ENCODE measurements around the gene ZNF407. TPM values are rescaled to one million over a fixed set of nuclear protein-coding genes. Genes with fewer than 3 reads are reported as not detected.

ZNF407 gene
- total and polyA plus RNA-seq, 4 donors = 1.3 to 21.1 (median 9.5) TPM

DNA sequence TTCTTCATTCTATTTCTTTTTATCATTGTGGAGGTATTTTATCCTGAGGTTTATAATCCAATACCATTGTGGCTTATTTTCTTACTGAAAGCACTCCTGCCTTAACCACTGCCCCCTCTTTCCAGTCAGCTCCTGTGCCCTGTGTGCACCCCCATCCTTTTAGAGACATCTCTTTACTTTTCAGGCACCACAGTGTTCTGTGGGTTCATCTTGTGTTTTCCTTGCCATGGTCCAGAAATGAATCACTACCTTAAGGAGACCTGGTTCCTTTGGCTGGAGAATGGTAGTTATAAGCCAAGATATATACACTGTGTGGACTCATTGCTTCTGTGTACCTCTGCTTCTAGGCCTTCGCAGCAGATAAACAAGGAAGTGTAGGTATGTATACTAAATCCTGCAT is 332.9 kb downstream of the ZNF407 start:
- ATAC-seq (ENCODE audit: low FRiP score) = no peak
- no peak for DNase-seq
- H3K27me3 ChIP-seq (ENCODE audit: control insufficient read depth in 1 of 2, insufficient read depth in 2 of 2, low read length in 1 of 2) = no peaks in the 10 kb centered on the region
- no peaks in the 10 kb centered on the region for H3K4me1 ChIP-seq (ENCODE audit: control insufficient read depth in 1 of 2, insufficient read depth in 2 of 2, low read length in 2 of 2)
- no peak overlapping the region for H3K27ac ChIP-seq (ENCODE audit: low read depth in 1 of 2, low read length in 2 of 2)
- no peak overlapping the region for H3K4me3 ChIP-seq (ENCODE audit: low read length in 2 of 2)
- intact Hi-C loops (cut with DNase I) = no loop called here
- 33 to 40% methylated on average over 1 of the region's 1 CpG for WGBS, 2 donors
- peaks cover 0 to 1% of the 10 kb centered on the region in 2 donors for H3K36me3 ChIP-seq (ENCODE audit: control insufficient read depth in 1 of 2, insufficient read depth in 2 of 2, low read length in 1 of 2)
- no peaks in the 10 kb centered on the region for H3K9me3 ChIP-seq (ENCODE audit: control insufficient read depth, low read length)

- 88 to 93% methylated on average over 4 of the region's 4 CpGs for WGBS, 2 donors
- H3K27ac ChIP-seq (ENCODE audit: low read depth in 1 of 2, low read length in 2 of 2) = no peak overlapping the region
- no peak overlapping the region for H3K4me3 ChIP-seq (ENCODE audit: low read length in 2 of 2)
- no peaks in the 10 kb centered on the region for H3K27me3 ChIP-seq (ENCODE audit: control insufficient read depth in 1 of 2, insufficient read depth in 2 of 2, low read length in 1 of 2)
- DNase-seq = no peak
- intact Hi-C loops (cut with DNase I) = no loop called here
- no peaks in the 10 kb centered on the region for H3K9me3 ChIP-seq (ENCODE audit: control insufficient read depth, low read length)
- peaks cover 0 to 1% of the 10 kb centered on the region in 2 donors for H3K36me3 ChIP-seq (ENCODE audit: control insufficient read depth in 1 of 2, insufficient read depth in 2 of 2, low read length in 1 of 2)
- H3K4me1 ChIP-seq (ENCODE audit: control insufficient read depth in 1 of 2, insufficient read depth in 2 of 2, low read length in 2 of 2) = no peaks in the 10 kb centered on the region
- no peak for ATAC-seq (ENCODE audit: low FRiP score)
Observed at GRCh38 chr18:74933930-74934329, 336.3 kb downstream of the ZNF407 start.

DNA sequence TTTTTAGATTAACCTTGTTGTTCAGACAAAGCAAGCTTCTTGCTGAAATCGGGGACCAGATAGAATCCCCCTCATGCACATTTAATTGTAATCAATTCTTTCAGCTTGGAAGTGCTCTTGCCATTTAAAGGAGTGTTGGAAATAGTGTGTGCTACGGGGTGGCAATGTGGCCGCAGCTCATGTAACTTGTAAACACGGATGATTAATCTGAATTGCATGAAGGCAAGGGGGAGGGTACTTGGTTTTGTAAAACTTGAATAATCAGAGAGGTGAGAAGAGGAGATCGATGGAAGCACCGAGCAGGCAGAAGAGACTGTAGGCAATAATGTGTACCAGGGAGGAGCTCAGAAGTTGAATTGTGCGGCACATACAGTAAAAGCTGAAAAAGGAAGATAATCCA is 337.8 kb downstream of the ZNF407 start:
- Histone ChIP-seq H3K4me1 (ENCODE audit: control insufficient read depth in 1 of 2, insufficient read depth in 2 of 2, low read length in 2 of 2) (no peaks in the 10 kb centered on the region), H3K9me3 (ENCODE audit: control insufficient read depth, low read length) (no peaks in the 10 kb centered on the region), H3K4me3 (ENCODE audit: low read length in 2 of 2) (no peak overlapping the region), H3K36me3 (ENCODE audit: control insufficient read depth in 1 of 2, insufficient read depth in 2 of 2, low read length in 1 of 2) (peaks cover 0 to 1% of the 10 kb centered on the region in 2 donors), H3K27me3 (ENCODE audit: control insufficient read depth in 1 of 2, insufficient read depth in 2 of 2, low read length in 1 of 2) (no peaks in the 10 kb centered on the region), H3K27ac (ENCODE audit: low read depth in 1 of 2, low read length in 2 of 2) (no peak overlapping the region)
- no peak for DNase-seq
- WGBS, 2 donors = 89 to 91% methylated on average over 7 of the region's 7 CpGs
- intact Hi-C loops (cut with DNase I) = no loop called here
- no peak for ATAC-seq (ENCODE audit: low FRiP score)

DNA sequence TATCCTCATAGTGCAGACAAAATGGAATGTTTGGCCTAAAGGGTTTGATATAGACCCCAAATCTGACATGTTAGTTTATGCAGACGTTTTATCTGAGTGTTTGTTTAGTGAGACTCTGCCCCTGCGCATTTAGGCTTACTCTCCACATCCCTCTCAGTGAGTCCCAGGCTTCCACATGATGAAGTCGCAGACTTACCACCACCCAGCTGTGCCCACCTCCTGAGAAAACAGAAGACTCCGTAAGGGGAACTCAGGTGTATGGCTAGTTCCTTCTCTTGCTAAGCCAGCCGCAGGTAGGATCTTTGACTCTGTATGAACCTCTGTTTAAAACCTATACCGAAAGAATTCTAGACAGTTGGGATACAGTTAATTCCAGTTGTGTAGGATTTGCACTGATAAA is 338.7 kb downstream of the ZNF407 start:
- Histone ChIP-seq H3K27ac (ENCODE audit: low read depth in 1 of 2, low read length in 2 of 2) (no peak overlapping the region), H3K9me3 (ENCODE audit: control insufficient read depth, low read length) (no peaks in the 10 kb centered on the region), H3K36me3 (ENCODE audit: control insufficient read depth in 1 of 2, insufficient read depth in 2 of 2, low read length in 1 of 2) (peaks cover 0 to 1% of the 10 kb centered on the region in 2 donors), H3K4me3 (ENCODE audit: low read length in 2 of 2) (no peak overlapping the region), H3K4me1 (ENCODE audit: control insufficient read depth in 1 of 2, insufficient read depth in 2 of 2, low read length in 2 of 2) (no peaks in the 10 kb centered on the region), H3K27me3 (ENCODE audit: control insufficient read depth in 1 of 2, insufficient read depth in 2 of 2, low read length in 1 of 2) (no peaks in the 10 kb centered on the region)
- 85 to 90% methylated on average over 6 of the region's 6 CpGs for WGBS, 2 donors
- DNase-seq (no peak), ATAC-seq (ENCODE audit: low FRiP score) (no peak)
- intact Hi-C loops (cut with DNase I) = no loop called here

GRCh38 chr18:74937291-74937690 is 339.6 kb downstream of the ZNF407 start:
- Histone ChIP-seq H3K27me3 (ENCODE audit: control insufficient read depth in 1 of 2, insufficient read depth in 2 of 2, low read length in 1 of 2) (no peaks in the 10 kb centered on the region), H3K4me3 (ENCODE audit: low read length in 2 of 2) (no peak overlapping the region), H3K36me3 (ENCODE audit: control insufficient read depth in 1 of 2, insufficient read depth in 2 of 2, low read length in 1 of 2) (peaks cover 0 to 1% of the 10 kb centered on the region in 2 donors), H3K4me1 (ENCODE audit: control insufficient read depth in 1 of 2, insufficient read depth in 2 of 2, low read length in 2 of 2) (no peaks in the 10 kb centered on the region), H3K9me3 (ENCODE audit: control insufficient read depth, low read length) (no peaks in the 10 kb centered on the region), H3K27ac (ENCODE audit: low read depth in 1 of 2, low read length in 2 of 2) (no peak overlapping the region)
- intact Hi-C loops (cut with DNase I) = no loop called here
- ATAC-seq (ENCODE audit: low FRiP score) (no peak), DNase-seq (no peak)
- whole genome bisulfite sequencing, 2 donors = 97% methylated on average over 1 of the region's 1 CpG

- 92 to 97% methylated on average over 5 of the region's 5 CpGs for WGBS, 2 donors
- ATAC-seq (ENCODE audit: low FRiP score) (no peak), DNase-seq (no peak)
- intact Hi-C loops (cut with DNase I) = no loop called here
- no peaks in the 10 kb centered on the region for H3K36me3 ChIP-seq (ENCODE audit: control insufficient read depth in 1 of 2, insufficient read depth in 2 of 2, low read length in 1 of 2)
- no peaks in the 10 kb centered on the region for H3K27me3 ChIP-seq (ENCODE audit: control insufficient read depth in 1 of 2, insufficient read depth in 2 of 2, low read length in 1 of 2)
- H3K27ac ChIP-seq (ENCODE audit: low read depth in 1 of 2, low read length in 2 of 2) = no peak overlapping the region
- H3K4me3 ChIP-seq (ENCODE audit: low read length in 2 of 2) = no peak overlapping the region
- H3K9me3 ChIP-seq (ENCODE audit: control insufficient read depth, low read length) = no peaks in the 10 kb centered on the region
- no peaks in the 10 kb centered on the region for H3K4me1 ChIP-seq (ENCODE audit: control insufficient read depth in 1 of 2, insufficient read depth in 2 of 2, low read length in 2 of 2)
Observed at GRCh38 chr18:74940856-74941255, 343.2 kb downstream of the ZNF407 start.

DNA sequence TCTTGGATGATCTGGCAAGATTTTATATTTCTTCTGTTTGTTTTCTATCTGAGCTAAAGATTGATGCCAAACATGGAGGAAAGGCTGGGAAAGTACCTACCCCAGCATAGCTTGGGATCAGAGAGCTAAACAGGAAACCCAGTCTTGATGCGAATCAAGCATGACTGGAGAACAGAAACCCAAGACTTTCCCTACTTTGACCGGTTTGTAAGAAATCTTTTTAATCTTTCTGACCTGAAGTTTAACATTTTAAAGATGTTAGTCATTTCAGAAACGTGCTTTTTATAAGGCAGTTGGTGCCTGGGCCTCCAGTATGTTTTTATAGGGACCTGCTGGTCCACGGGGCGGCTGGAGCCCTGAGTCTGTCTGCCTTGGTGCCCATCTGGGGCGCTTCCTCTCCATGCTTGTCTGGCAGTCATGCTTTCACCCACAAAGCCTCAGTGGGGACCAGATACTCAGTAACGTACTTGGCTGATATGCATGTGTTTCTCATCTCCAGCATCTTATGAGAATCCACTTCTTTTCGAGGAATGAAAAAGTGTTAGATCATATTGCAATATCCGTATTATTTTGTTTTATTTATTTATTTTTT is 344.7 kb downstream of the ZNF407 start:
- H3K4me1 ChIP-seq (ENCODE audit: control insufficient read depth in 1 of 2, insufficient read depth in 2 of 2, low read length in 2 of 2) = no peaks in the 10 kb centered on the region
- WGBS, 2 donors = 72 to 77% methylated on average over 9 of the region's 9 CpGs
- H3K36me3 ChIP-seq (ENCODE audit: control insufficient read depth in 1 of 2, insufficient read depth in 2 of 2, low read length in 1 of 2) = no peaks in the 10 kb centered on the region
- H3K9me3 ChIP-seq (ENCODE audit: control insufficient read depth, low read length) = no peaks in the 10 kb centered on the region
- H3K4me3 ChIP-seq (ENCODE audit: low read length in 2 of 2) = no peak overlapping the region
- ATAC-seq (ENCODE audit: low FRiP score) = no peak
- H3K27ac ChIP-seq (ENCODE audit: low read depth in 1 of 2, low read length in 2 of 2) = no peak overlapping the region
- no peak for DNase-seq
- intact Hi-C loops (cut with DNase I) = no loop called here
- H3K27me3 ChIP-seq (ENCODE audit: control insufficient read depth in 1 of 2, insufficient read depth in 2 of 2, low read length in 1 of 2) = no peaks in the 10 kb centered on the region

DNA sequence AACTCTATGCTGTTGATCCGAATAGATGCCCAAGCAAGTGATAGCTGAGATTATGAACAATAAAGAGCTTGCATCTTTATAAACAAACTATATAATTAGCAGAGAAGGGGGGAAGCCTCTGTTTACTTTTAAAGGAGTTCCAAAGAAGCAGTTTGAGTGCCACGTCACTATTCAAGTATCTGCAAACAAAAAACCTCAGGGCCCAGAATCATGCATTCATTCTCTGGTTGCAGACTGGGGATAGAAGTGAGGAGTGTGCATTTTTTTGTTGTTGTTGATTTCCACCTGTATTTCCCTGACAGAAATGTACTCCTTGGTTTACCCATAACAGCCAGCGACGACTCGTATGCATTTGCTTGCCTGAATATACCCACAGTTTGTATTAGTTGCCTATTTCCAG is 347.0 kb downstream of the ZNF407 start:
- 90 to 91% methylated on average over 5 of the region's 5 CpGs for WGBS, 2 donors

DNA sequence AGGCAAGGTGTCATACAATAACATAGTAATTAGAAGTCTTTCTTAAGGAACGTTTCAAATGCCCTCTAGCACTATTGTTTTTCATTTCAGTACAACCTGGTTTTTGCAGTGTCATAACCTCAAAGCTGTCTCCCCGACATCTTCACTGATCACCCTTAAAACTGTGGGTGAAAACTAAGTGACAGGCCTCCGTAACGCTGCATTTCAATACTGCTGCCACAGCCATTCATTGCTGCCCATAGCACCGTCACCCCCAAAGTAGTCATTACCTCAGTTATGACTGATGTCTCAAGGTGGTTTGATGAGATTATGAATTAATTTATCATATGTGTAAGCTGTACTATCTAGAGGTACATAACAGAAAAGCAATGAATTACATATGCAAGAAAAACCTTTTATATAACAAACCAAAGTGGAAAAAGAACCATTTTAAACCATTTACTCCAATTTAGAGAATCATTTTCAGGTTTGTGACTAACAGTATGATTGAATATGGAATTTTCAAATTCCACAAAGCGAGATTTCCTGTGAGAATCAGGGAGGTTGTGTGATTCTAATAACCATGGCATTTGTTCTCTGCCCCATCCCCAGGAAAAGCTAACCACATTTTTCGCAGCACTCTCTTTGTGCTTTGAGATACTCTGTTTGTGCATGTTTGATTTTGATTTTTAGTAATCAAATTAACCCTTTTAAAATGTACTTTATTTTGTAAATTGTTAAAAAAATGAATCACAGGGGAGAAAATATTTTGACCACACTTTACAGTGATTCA is 348.3 kb downstream of the ZNF407 start:
- no peak overlapping the region for H3K4me3 ChIP-seq (ENCODE audit: low read length in 2 of 2)
- WGBS, 2 donors = 91 to 92% methylated on average over 7 of the region's 7 CpGs
- peaks cover 2 to 3% of the 10 kb centered on the region in 2 donors for H3K4me1 ChIP-seq (ENCODE audit: control insufficient read depth in 1 of 2, insufficient read depth in 2 of 2, low read length in 2 of 2)
- no peaks in the 10 kb centered on the region for H3K36me3 ChIP-seq (ENCODE audit: control insufficient read depth in 1 of 2, insufficient read depth in 2 of 2, low read length in 1 of 2)
- no peak overlapping the region for H3K27ac ChIP-seq (ENCODE audit: low read depth in 1 of 2, low read length in 2 of 2)
- no peak for ATAC-seq (ENCODE audit: low FRiP score)
- no peaks in the 10 kb centered on the region for H3K27me3 ChIP-seq (ENCODE audit: control insufficient read depth in 1 of 2, insufficient read depth in 2 of 2, low read length in 1 of 2)
- no peak for DNase-seq
- no peaks in the 10 kb centered on the region for H3K9me3 ChIP-seq (ENCODE audit: control insufficient read depth, low read length)
- intact Hi-C loops (cut with DNase I) = no loop called here

More for the DNA sequence above, 347.0 kb downstream of the ZNF407 start:
- H3K4me3 ChIP-seq (ENCODE audit: low read length in 2 of 2) = no peak overlapping the region
- DNase-seq (no peak), ATAC-seq (ENCODE audit: low FRiP score) (no peak)
- no peaks in the 10 kb centered on the region for H3K27me3 ChIP-seq (ENCODE audit: control insufficient read depth in 1 of 2, insufficient read depth in 2 of 2, low read length in 1 of 2)
- no peaks in the 10 kb centered on the region for H3K36me3 ChIP-seq (ENCODE audit: control insufficient read depth in 1 of 2, insufficient read depth in 2 of 2, low read length in 1 of 2)
- no peaks in the 10 kb centered on the region for H3K4me1 ChIP-seq (ENCODE audit: control insufficient read depth in 1 of 2, insufficient read depth in 2 of 2, low read length in 2 of 2)
- intact Hi-C loops (cut with DNase I) = no loop called here
- H3K27ac ChIP-seq (ENCODE audit: low read depth in 1 of 2, low read length in 2 of 2) = no peak overlapping the region
- H3K9me3 ChIP-seq (ENCODE audit: control insufficient read depth, low read length) = no peaks in the 10 kb centered on the region

All from aorta (tissue), 5 donors.